IPS-11a (cell line): Measurements from ENCODE around the gene CYB561.

Experiments
- H3K4me3 ChIP-seq: one replicate; pipeline ENCODE4 v1.5.1; 2013; ENCODE audit warnings: low read depth, low read length, control low read depth

CYB561 gene

GRCh38 chr17:63452046-63452961, 6.2 kb upstream of the CYB561 start:
- H3K4me3 ChIP-seq, result no peak overlapping the region

- no peak overlapping the region for H3K4me3 ChIP-seq
These were observed 5.0 kb upstream of the CYB561 start for GRCh38 chr17:63451150-63451549.

GRCh38 chr17:63450551-63450950, 4.4 kb upstream of the CYB561 start:
- no peak overlapping the region for H3K4me3 ChIP-seq

- H3K4me3 ChIP-seq, result no peak overlapping the region
These were observed 2.5 kb upstream of the CYB561 start for GRCh38 chr17:63448655-63449054.

- H3K4me3 ChIP-seq, result no peak overlapping the region
These were observed 1.4 kb upstream of the CYB561 start for GRCh38 chr17:63447471-63448009.

GRCh38 chr17:63446753-63447470, 806 bp upstream of the CYB561 start:
- H3K4me3 ChIP-seq, result peak overlapping the region; percentile 51

GRCh38 chr17:63445571-63445953, 544 bp downstream of the CYB561 start:
- peak overlapping the region; percentile 51 for H3K4me3 ChIP-seq

GRCh38 chr17:63445065-63445464, 1.0 kb downstream of the CYB561 start:
- peak overlapping the region; percentile 51 for H3K4me3 ChIP-seq

GRCh38 chr17:63444457-63444856, 1.6 kb downstream of the CYB561 start:
- H3K4me3 ChIP-seq, result no peak overlapping the region

GRCh38 chr17:63443053-63443452, 3.1 kb downstream of the CYB561 start:
- no peak overlapping the region for H3K4me3 ChIP-seq

GRCh38 chr17:63442549-63443035, 3.5 kb downstream of the CYB561 start:
- H3K4me3 ChIP-seq, result no peak overlapping the region

GRCh38 chr17:63442074-63442473, 4.0 kb downstream of the CYB561 start:
- no peak overlapping the region for H3K4me3 ChIP-seq

GRCh38 chr17:63441654-63442053, 4.5 kb downstream of the CYB561 start:
- H3K4me3 ChIP-seq, result no peak overlapping the region

GRCh38 chr17:63440770-63441335, 5.3 kb downstream of the CYB561 start:
- no peak overlapping the region for H3K4me3 ChIP-seq

GRCh38 chr17:63440127-63440769, 5.9 kb downstream of the CYB561 start:
- H3K4me3 ChIP-seq, result no peak overlapping the region

GRCh38 chr17:63439687-63440086, 6.4 kb downstream of the CYB561 start:
- no peak overlapping the region for H3K4me3 ChIP-seq

- no peak overlapping the region for H3K4me3 ChIP-seq
These were observed 7.7 kb downstream of the CYB561 start for GRCh38 chr17:63438092-63439051.

- H3K4me3 ChIP-seq, result no peak overlapping the region
These were observed 8.6 kb downstream of the CYB561 start for GRCh38 chr17:63437287-63438091.
